ENCODE results near the gene INCENP. TPM values are rescaled to one million over a fixed set of nuclear protein-coding genes. Genes with fewer than 3 reads are reported as not detected.

Gene INCENP
- polyA plus RNA-seq, 1 of the 3 experiments (the other 2 are of a cell fraction), result 20.1 TPM

DNA sequence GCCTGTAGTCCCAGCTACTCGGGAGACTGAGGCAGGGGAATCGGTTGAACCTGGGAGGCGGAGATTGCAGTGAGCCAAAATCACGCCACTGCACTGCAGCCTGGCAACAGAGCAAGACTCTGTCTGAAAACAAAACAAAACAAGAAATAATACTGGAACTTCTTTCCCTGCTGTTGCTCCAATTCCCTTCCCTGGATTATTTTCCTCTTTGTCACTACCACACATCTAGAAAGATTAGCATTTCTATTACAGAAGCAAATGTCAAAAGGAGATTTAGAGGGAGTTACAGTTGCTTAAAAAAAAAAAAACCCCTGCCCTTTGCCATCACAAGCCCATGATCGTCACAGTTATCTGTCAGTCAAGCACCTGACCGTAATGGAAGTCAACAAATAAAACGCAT, 48.5 kb downstream of the INCENP start (continued):
- TF ChIP-seq, protein P1, sequence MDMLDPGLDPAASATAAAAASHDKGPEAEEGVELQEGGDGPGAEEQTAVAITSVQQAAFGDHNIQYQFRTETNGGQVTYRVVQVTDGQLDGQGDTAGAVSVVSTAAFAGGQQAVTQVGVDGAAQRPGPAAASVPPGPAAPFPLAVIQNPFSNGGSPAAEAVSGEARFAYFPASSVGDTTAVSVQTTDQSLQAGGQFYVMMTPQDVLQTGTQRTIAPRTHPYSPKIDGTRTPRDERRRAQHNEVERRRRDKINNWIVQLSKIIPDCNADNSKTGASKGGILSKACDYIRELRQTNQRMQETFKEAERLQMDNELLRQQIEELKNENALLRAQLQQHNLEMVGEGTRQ (IDR thresholded peaks at IDR 0.05; ENCODE audit: borderline replicate concordance, low read depth, low read length), result no peak
- TF ChIP-seq NFIC (IDR thresholded peaks at IDR 0.05; ENCODE audit: borderline replicate concordance), result no peak

DNA sequence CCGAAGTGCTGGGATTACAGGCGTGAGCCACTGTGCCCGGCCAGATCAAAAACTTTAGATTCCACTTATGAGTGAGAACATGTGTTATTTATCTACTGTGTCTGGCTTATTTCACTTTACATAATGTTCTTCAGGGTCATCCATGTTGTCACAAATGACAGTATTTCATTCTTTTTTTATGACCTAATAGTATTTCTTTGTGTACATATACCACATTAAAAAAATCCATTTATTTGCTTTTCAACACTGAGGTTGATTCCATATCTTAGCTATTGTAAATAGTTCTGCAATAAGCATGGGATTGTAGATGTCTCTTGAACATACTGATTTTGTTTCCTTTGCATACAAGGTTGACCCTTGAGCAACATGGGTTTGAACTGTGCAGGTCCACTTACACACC, 53.0 kb downstream of the INCENP start:
- H3K79me2 ChIP-seq (ENCODE audit: insufficient read depth), result no peaks in the 10 kb centered on the region
- no peaks in the 10 kb centered on the region for H4K20me1 ChIP-seq (ENCODE audit: insufficient read depth)
- H3K4me2 ChIP-seq, result no peak overlapping the region
- H3F3A ChIP-seq (replicated peaks; ENCODE audit: insufficient read depth), result no peaks in the 10 kb centered on the region
- H3K27ac ChIP-seq (ENCODE audit: low read depth in 2 of 2, low read length in 1 of 2), result no peak overlapping the region
- DNase-seq, result no peak
- no peak for TF ChIP-seq SMC3 (IDR thresholded peaks at IDR 0.05; ENCODE audit: low read depth, low read length)
- TF ChIP-seq, protein P2, sequence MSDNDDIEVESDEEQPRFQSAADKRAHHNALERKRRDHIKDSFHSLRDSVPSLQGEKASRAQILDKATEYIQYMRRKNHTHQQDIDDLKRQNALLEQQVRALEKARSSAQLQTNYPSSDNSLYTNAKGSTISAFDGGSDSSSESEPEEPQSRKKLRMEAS (IDR thresholded peaks at IDR 0.05; ENCODE audit: low read depth), result no peak
- TF ChIP-seq CHD2 (IDR thresholded peaks at IDR 0.05; ENCODE audit: low read length, partially characterized antibody), result no peak
- no peak for TF ChIP-seq FOXM1 (IDR thresholded peaks at IDR 0.05; ENCODE audit: low read depth)
- no peak for TF ChIP-seq MEF2A (IDR thresholded peaks at IDR 0.05; ENCODE audit: borderline replicate concordance, low read depth)
- TF ChIP-seq TEAD4 (IDR thresholded peaks at IDR 0.05; ENCODE audit: borderline replicate concordance, insufficient read depth), result no peak
- TF ChIP-seq TAF1 (IDR thresholded peaks at IDR 0.05; ENCODE audit: borderline replicate concordance, low read depth, low read length), result no peak
- POLR2A ChIA-PET, result no interaction called here
- CTCF ChIA-PET, result interaction anchor here (1.2 kb wide), 1 partner anchor 134 kb away, joined by 5 read pairs; no protein-coding TSS in a partner anchor
- no peaks in the 10 kb centered on the region for H3K36me3 ChIP-seq (replicated peaks in 1 of 2; ENCODE audit: control insufficient read depth in 1 of 2, insufficient read depth in 2 of 2, low read length in 1 of 2)
- no peak overlapping the region for H3K9ac ChIP-seq
- no peak overlapping the region for H3K4me3 ChIP-seq (ENCODE audit: low read depth in 2 of 2, low read length in 1 of 2)
- no peaks in the 10 kb centered on the region for H3K4me1 ChIP-seq (ENCODE audit: control insufficient read depth in 1 of 2, insufficient read depth in 2 of 2, low read depth in 1 of 2, low read length in 1 of 2)
- H2AFZ ChIP-seq (ENCODE audit: low read depth), result no peak overlapping the region
- WGBS (ENCODE audit: low lambda C conversion rate), result 6% methylated on average over 3 of the region's 3 CpGs
- peaks cover 40% of the 10 kb centered on the region for H3K27me3 ChIP-seq (ENCODE audit: insufficient read depth)
- H3K9me2 ChIP-seq, result no peaks in the 10 kb centered on the region
- no peaks in the 10 kb centered on the region for H3K9me3 ChIP-seq

DNA sequence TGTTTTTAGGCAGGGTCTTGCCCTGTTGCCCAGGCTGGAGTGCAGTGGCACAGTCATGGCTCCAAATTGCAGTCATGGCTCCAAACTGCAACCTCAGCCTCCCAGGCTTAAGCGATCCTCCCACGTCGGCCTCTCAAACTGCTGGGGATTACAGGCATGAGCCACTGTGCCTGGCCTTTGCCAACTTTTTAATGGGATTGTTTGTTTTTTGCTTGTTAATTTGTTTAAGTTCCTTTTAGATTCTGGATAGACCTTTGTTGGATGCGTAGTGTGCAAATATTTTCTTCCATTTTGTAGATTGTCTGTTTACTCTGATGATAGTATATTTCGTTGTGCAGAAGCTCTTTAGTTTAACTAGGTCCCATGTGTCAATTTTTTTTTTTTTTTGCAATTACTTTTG, 56.2 kb downstream of the INCENP start:
- H3K36me3 ChIP-seq (replicated peaks in 1 of 2; ENCODE audit: control insufficient read depth in 1 of 2, insufficient read depth in 2 of 2, low read length in 1 of 2), result no peaks in the 10 kb centered on the region
- DNase-seq, result no peak
- H3K27me3 ChIP-seq (ENCODE audit: insufficient read depth), result peaks cover 10% of the 10 kb centered on the region; the same call in 1 of the 2 replicates
- TF ChIP-seq RXRA (IDR thresholded peaks at IDR 0.05; ENCODE audit: borderline replicate concordance, low read depth) (no peak), NRF1 (IDR thresholded peaks at IDR 0.05; ENCODE audit: low read depth, low read length) (no peak), FOSL2 (IDR thresholded peaks at IDR 0.05; ENCODE audit: borderline replicate concordance, low read depth) (no peak), NFIC (IDR thresholded peaks at IDR 0.05; ENCODE audit: borderline replicate concordance) (no peak), EP300 (IDR thresholded peaks at IDR 0.05; ENCODE audit: borderline replicate concordance in 1 of 2, low read depth in 1 of 2, low read length in 1 of 2) (no peak), POLR2AphosphoS5 (IDR thresholded peaks at IDR 0.05; ENCODE audit: low read depth, low read length) (no peak), SMC3 (IDR thresholded peaks at IDR 0.05; ENCODE audit: low read depth, low read length) (no peak), TCF12 (IDR thresholded peaks at IDR 0.05) (no peak), RAD21 (IDR thresholded peaks at IDR 0.05; ENCODE audit: low read length) (no peak)
- TF ChIP-seq, protein P3, sequence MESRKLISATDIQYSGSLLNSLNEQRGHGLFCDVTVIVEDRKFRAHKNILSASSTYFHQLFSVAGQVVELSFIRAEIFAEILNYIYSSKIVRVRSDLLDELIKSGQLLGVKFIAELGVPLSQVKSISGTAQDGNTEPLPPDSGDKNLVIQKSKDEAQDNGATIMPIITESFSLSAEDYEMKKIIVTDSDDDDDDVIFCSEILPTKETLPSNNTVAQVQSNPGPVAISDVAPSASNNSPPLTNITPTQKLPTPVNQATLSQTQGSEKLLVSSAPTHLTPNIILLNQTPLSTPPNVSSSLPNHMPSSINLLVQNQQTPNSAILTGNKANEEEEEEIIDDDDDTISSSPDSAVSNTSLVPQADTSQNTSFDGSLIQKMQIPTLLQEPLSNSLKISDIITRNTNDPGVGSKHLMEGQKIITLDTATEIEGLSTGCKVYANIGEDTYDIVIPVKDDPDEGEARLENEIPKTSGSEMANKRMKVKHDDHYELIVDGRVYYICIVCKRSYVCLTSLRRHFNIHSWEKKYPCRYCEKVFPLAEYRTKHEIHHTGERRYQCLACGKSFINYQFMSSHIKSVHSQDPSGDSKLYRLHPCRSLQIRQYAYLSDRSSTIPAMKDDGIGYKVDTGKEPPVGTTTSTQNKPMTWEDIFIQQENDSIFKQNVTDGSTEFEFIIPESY (IDR thresholded peaks at IDR 0.05; ENCODE audit: borderline replicate concordance, low read depth), result no peak
- TF ChIP-seq, protein P1 (IDR thresholded peaks at IDR 0.05; ENCODE audit: borderline replicate concordance, low read depth, low read length), result no peak
- TF ChIP-seq, protein P4, sequence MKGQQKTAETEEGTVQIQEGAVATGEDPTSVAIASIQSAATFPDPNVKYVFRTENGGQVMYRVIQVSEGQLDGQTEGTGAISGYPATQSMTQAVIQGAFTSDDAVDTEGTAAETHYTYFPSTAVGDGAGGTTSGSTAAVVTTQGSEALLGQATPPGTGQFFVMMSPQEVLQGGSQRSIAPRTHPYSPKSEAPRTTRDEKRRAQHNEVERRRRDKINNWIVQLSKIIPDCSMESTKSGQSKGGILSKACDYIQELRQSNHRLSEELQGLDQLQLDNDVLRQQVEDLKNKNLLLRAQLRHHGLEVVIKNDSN (IDR thresholded peaks at IDR 0.05; ENCODE audit: borderline replicate concordance, low read depth), result no peak
- TF ChIP-seq, protein P5, sequence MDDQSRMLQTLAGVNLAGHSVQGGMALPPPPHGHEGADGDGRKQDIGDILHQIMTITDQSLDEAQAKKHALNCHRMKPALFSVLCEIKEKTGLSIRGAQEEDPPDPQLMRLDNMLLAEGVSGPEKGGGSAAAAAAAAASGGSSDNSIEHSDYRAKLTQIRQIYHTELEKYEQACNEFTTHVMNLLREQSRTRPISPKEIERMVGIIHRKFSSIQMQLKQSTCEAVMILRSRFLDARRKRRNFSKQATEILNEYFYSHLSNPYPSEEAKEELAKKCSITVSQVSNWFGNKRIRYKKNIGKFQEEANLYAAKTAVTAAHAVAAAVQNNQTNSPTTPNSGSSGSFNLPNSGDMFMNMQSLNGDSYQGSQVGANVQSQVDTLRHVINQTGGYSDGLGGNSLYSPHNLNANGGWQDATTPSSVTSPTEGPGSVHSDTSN (IDR thresholded peaks at IDR 0.05), result no peak
- H3K27ac ChIP-seq (ENCODE audit: low read depth in 2 of 2, low read length in 1 of 2), result no peak overlapping the region
- no peak overlapping the region for H3K9ac ChIP-seq
- 22% methylated on average over 5 of the region's 5 CpGs for WGBS (ENCODE audit: low lambda C conversion rate)
- H3K4me3 ChIP-seq (ENCODE audit: low read depth in 2 of 2, low read length in 1 of 2), result no peak overlapping the region
- no peaks in the 10 kb centered on the region for H4K20me1 ChIP-seq (ENCODE audit: insufficient read depth)
- no peak overlapping the region for H2AFZ ChIP-seq (ENCODE audit: low read depth)
- H3K9me2 ChIP-seq, result no peaks in the 10 kb centered on the region
- H3K9me3 ChIP-seq, result no peaks in the 10 kb centered on the region
- ChIA-PET CTCF (interaction anchor here (0.8 to 1.5 kb wide), 2 partner anchors 8 to 9 kb away, joined by 3 to 4 read pairs; no protein-coding TSS in a partner anchor), POLR2A (no interaction called here)
- no peaks in the 10 kb centered on the region for H3F3A ChIP-seq (replicated peaks; ENCODE audit: insufficient read depth)
- no peaks in the 10 kb centered on the region for H3K79me2 ChIP-seq (ENCODE audit: insufficient read depth)
- no peak overlapping the region for H3K4me2 ChIP-seq
- H3K4me1 ChIP-seq (ENCODE audit: control insufficient read depth in 1 of 2, insufficient read depth in 2 of 2, low read depth in 1 of 2, low read length in 1 of 2), result no peaks in the 10 kb centered on the region

All from SK-N-SH (cell line).